ENCODE measurements around the gene TPGS1.

Gene TPGS1

DNA sequence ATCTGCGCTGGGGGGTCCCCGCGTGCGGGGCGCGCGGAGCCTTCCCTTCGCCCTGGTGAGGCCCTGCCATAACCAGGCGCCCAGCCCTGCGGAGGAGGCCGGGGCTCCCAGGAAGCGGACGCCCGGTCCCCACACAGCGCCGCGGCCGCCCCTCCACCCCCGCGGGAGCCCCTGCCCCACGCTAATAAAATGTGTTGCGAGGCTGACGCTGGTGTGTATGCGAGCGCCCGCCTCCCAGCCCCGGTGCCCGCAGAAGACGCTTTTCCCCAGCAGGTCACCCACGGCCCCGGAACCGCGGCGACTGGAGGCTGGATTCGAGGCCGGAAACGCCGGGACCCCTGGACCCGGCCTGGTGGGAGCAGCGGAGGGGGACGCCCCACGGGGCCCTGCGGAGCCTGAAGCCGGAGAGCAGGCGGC, 12.2 kb downstream of the TPGS1 start:
- no peak for DNase-seq (ENCODE audit: low read depth)

DNA sequence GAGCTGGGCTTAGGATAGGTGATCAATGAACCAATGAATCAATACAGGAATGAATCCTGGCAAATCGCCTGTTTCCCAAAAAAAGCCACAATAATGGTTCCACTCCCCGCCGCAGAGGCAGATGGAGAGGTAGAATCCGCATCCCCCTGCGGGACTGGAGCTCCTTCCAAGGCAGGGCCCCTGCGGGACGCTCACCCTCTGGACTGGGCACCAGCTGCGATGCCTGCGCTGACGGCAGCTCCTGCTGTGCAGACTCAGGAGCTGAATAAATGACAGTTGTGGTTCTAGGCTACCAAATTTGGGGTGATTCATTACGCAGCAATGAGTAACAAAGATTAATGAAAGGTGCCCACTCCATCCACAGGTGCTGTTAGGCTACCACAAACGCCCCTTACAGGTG, 15.4 kb downstream of the TPGS1 start:
- no peak for DNase-seq (ENCODE audit: low read depth)

DNA sequence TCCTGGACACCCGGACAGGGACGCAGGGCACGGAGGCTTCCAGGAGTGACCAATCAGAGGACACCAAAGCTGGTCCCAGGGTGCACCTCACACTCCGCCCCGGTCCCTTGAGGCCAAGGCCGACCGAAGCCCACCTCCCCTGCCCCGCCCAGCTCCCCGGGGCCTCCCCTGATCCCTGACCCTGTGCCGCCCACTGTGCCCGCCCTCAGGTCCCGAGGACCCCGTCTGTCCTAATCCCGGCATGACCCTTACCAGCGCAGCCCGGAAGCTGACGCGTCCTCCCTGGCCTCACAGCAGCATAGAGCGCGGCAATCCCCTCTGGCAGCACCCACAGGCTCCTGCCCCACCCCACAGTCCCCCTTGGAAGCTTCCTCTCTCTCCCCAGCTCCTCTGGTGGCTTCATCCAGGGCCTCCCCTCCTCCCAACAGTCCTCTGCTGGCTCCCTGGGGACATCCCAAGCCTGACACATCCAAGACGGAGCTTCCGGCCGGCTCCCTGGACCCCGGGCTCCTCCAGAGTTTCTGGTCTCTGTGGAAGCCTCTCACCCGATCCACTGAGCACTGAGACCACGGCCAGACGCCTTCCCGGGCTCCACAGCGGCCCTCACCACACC, 16.9 kb downstream of the TPGS1 start:
- no peak for DNase-seq (ENCODE audit: low read depth)

DNA sequence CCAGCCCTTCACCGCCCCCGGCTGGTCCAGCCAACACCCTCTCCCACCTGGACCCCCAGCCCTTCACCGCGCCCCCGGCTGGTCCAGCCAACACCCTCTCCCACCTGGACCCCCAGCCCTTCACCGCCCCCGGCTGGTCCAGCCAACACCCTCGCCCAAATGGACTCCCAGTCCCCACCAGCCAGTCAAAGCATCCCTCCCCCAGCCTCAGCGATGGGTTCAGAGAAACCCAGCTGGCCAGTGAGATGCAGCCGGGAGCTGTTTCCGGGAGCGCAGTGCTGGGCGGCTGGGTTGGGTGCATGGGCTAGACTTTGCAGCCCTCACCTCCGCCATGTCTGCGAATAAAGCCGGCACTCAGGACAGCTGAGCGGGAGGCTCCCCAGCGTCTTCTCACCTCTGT, 17.7 kb downstream of the TPGS1 start:
- no peak for DNase-seq (ENCODE audit: low read depth)

DNA sequence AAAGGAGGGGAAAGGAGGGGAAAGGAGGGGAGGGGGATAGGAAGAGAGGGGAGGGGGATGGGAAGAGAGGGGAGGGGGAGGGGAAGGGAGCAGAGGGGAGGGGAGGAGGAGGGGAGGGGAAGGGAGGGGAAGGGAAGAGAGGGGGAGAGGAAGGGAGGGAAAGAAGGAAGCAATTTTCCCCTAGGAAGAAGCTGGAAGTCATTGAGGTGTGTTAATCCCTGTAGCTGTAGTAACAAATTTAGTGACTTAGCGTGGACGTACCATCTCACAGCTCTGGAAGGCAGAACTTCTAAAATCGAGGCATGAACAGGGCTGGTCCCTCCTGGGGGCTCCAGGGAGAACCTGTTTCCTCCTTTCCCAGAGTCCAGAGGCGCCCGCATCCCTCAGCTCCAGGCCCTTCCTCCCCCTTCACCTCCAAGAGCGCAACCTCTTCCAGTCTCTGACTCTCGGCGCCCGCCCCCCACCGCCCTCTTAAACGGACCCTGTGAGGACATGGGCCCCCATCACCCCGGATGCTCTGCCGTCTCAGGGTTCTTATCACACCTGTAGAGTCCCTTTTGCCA, 18.6 kb downstream of the TPGS1 start:
- DNase-seq (ENCODE audit: low read depth): no peak

DNA sequence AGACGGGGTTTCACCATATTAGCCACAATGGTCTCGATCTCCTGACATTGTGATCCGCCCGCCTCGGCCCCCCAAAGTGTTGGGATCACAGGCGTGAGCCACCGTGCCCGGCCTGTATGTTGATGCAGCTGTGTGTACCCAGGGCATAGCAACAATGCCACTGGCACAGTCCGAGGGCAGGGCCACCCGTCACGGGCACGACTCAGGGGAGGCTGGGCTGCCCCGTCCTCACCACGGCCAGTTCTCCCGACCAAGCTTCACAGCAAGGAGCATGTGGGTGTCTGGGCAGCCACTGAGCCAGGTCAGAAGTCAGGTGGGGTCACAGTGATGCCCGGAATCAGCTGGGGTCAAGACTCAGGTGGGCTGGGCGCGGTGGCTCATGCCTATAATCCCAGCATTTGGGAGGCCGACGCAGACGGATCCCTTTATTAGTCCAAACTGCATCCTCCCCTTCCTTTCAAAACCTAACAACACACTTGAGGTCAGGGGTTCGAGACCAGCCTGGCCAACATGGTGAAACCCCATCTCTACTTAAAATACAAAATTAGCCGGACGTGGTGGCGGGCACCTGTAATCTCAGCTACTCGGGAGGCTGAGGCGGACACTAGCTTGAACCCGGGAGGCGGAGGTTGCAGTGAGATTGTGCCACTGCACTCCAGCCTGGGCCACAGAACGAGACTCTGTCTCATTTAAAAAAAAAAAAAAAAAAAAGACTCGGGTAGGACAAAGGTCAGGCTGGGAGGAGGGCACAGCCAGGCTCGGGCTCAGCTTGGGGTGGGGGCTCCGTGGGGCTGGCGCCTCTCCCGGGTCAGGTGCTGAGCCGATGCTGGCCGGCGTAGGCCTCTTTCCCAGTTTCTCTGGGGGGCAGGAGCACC, 23.1 kb downstream of the TPGS1 start:
- no peak for DNase-seq (ENCODE audit: low read depth)

DNA sequence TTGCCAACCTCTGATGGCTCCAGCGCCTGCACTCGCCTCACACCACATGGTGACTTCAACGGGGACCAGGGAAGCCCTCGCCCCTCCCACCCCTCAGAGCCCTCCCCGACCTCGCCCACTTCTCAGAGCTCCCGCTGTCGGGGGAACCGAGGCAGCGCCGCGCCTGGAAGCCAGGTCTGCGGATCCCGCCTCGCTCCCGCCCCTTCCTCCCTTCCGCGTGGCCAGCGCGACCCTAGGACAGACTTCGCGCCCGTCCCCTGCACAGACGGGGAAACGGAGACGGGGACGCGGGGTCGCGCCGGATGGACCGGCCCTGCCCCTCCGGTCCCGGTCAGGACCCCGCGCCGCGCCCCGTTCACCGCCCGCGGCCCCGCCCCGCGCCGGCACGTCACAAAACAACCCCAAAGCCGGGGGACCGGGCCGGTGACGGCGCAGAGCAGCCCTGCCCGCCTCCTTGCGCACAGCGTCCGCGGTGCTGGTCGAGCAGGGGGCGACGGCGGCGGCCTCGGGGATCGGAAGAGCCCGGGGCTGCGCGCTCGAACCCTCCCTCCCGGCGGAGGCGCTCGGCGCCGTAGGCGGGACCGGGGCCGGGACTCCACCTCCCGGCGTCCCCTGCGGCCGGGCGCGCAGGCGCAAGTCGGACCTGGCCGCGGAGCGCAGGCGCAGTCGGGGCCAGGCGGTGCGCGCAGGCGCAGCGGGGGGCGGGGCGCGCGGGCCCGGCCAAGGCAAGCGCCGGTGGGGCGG, 23.9 kb downstream of the TPGS1 start:
- DNase-seq (ENCODE audit: low read depth): no peak

DNA sequence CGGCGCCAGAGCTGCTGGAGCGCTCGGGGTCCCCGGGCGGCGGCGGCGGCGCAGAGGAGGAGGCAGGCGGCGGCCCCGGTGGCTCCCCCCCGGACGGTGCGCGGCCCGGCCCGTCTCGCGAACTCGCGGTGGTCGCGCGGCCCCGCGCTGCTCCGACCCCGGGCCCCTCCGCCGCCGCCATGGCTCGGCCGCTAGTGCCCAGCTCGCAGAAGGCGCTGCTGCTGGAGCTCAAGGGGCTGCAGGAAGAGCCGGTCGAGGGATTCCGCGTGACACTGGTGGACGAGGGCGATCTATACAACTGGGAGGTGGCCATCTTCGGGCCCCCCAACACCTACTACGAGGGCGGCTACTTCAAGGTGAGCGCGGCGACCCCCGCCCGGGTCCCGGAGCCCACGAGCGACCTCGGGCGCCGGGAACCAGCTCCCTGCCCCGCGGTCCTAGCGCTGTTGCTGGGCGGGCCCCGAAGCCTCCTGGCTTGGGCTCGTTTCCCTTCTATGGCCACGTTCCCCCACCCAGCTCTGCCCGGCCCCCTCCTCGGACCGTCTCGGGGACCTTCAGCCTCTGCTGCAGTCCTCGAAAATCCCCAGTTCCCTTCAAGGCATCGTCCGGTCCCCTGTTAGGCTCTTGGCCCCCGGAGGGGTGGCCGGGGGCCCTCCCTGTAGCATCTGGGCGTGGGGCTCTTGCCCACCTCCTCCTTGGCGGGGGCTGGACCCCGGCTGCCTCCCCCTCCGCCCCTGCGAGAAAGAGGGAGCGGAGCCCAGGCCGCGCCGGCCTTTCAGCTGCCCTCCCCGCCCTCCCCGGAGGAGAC, 24.7 kb downstream of the TPGS1 start, which contains the start of gene CDC34:
Gene CDC34 (plus strand): TSS at position 8 of the 808 bp plus-strand sequence. CDS start 172 bp downstream, at position 180.
- DNase-seq (ENCODE audit: low read depth): no peak

DNA sequence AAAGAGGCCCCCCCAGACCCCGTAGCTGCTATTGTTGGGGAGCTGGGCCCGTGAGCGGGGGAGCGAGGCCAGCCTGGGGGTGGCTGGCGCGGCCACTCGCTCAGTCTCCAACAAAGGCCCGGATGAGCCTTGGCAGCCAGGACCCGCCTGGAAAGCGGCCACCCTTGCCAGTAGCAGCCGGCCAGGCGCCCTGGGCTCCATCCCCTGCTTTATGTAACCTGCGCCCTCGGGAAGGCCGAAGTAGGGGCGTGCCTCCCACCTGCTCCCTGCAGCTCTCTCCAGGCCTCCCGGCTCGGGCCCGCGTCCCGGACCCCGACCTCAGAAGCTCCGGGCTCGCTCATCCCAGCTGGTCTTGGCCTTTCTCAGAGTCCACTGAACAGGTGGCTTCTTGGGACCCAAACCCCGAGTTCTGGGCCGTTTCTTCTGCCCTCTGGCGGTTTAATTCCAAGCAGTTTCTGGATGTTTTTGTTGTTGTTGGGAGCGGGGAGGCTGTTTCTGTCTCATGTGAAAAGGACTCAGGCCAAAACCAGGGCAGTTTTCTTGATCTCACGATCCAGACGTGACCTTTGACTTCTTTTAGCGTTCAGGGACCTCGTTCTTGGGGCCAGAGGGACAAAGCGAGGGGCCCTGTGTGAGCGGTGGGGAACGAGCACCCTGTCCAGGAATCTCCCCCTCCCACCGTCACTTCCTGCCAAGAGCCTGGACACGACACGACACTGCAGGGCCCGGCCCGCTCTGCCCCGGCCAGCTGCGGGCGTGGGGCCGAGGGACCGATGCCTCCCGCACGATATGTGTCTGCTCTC, 25.5 kb downstream of the TPGS1 start:
- DNase-seq (ENCODE audit: low read depth): no peak

DNA sequence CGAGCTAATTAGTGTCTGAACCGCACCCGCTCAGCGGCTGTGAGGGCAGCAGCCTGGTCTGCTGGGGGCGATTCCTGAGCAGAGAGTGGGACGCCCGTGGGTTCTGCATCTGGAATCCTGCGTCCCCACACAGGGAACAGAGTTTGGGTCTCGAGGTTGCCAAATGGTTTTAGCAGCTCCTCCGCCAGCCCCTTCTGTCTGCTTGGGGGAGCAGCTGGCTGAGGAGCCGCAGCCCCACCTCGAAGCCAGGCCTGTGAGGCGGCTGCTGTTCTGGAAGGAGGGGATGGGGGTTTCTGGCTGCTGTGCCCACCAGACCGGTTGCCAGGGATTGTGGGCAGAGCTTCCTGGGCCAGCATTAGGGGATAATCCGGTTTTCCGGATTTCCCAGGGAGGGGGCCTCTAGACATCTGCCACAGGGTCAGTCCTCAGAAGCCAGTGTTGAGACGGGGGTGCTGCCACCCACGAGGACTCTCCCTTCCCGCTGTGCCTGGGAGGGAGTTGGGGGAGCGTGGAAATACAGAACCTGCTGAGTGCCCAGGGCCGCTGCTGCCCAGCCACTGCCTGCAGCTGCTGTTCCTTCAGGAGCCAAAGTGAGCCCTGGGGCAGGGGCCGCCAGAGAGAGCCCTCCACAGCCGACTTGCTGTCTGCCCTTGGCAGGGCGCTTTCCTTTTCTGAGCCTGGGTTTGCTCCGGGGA, 26.2 kb downstream of the TPGS1 start:
- no peak for DNase-seq (ENCODE audit: low read depth)

DNA sequence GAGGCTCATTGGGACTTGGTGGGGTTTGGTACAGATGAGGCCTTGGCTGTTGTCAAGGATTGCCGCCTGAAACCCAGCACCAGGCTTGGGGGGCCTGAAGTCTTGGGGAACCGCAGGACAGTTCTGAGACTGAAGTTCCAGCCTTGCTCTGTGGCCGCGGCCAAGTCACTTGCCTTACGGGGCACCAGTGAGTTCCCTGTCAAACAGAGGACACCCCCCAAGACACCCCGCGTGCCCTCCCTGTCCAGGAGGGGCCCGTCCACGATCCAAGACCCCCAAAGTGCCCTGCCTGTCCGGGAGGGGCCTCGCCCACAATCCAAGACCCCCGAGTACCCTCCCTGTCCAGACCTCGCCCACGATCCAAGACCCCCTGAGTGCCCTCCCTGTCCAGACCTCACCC, 26.8 kb downstream of the TPGS1 start:
- DNase-seq (ENCODE audit: low read depth): no peak

DNA sequence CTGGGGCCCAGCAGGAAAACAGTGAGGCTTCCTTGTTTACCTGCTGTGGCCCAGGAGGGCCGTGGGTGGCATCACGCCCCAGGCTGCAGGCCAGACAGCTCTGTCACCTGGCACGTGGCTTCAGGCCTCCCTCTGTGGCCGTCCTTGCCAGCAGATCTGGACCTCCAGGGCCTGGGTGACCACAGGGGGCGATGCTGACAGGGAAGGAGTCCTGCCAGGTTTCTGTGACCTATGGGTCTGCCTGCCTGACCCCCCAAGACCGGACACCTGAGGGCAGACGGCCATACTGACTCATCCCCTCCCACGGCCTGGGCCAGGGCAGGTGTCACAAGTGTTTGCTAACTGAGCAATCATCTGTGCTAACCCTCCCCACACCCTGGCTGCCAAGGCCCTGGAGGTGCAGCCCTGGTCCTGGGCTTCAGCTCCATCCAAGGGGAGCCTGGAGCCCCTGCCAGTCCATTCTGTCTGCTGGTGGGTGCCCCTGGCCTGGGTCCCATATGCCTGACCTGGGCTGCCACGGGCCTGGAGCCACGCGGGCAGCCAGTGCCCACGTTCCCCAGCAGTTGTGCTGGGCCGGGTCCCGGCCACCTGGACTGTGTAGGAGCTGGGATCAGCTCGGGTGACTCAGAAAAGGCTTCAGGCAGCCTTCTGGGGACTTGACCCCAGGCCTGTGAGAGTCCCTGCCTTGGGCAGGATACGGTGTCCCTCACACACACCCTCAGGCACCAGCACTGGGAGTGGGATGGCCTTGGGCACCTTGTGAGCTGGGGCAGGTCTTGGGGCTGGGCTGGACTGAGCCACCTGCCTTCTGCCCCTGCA, 27.9 kb downstream of the TPGS1 start:
- no peak for DNase-seq (ENCODE audit: low read depth)

DNA sequence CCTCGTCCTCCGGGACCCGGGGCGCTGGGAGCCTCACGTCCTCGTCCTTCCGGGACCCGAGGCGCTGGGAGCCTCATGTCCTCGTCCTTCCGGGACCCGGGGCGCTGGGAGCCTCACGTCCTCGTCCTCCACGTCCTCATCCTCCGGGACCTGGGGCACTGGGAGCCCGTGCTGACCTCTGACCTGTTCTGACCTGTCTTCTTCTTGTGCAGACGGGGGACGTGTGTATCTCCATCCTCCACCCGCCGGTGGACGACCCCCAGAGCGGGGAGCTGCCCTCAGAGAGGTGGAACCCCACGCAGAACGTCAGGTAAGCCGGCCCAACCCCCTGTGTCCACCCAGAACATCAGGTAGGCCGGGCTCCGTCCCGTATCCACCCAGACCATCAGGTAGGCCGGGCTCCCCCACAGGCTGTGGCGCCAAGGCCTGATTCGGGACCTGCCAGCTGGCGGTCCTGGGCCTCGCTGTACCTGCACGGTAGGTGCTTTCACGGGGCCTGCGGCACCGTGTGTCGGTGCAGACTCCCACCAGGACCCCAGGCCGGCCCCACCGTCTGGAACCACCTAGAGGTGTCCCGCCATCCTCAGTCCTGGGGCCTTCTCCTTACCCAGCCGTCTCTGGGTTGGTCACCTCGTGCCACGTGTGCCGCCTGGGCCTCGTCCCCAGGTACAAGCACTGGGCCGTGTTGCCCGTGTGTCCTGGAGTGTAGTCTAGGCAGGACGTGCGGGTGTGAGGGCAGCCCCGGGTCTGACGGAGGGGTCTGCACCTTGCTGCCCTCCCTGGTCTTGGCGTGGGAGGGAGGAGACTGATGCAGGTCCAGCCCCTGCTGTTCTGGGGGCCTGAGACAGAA, 29.0 kb downstream of the TPGS1 start:
- DNase-seq (ENCODE audit: low read depth): no peak

DNA sequence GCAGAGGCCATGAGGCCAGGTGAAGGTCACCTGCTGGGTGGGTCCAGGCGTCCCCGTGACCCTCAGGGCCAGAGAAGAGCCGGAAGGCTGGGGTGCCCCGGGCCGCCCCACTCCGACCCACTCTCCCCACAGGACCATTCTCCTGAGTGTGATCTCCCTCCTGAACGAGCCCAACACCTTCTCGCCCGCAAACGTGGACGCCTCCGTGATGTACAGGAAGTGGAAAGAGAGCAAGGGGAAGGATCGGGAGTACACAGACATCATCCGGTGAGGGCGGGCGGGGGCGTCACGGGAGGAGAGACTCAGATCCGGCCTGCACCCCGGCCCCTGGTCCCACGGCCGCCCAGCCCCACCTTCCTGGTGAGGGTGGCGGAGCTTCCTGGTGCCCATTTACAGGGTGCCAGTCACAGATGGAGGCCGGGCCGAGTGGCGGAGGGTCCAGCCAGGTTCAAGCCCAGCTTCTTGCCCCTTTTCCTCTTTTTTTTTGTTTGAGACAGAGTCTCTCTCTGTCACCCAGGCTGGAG, 29.6 kb downstream of the TPGS1 start:
- DNase-seq (ENCODE audit: low read depth): no peak

DNA sequence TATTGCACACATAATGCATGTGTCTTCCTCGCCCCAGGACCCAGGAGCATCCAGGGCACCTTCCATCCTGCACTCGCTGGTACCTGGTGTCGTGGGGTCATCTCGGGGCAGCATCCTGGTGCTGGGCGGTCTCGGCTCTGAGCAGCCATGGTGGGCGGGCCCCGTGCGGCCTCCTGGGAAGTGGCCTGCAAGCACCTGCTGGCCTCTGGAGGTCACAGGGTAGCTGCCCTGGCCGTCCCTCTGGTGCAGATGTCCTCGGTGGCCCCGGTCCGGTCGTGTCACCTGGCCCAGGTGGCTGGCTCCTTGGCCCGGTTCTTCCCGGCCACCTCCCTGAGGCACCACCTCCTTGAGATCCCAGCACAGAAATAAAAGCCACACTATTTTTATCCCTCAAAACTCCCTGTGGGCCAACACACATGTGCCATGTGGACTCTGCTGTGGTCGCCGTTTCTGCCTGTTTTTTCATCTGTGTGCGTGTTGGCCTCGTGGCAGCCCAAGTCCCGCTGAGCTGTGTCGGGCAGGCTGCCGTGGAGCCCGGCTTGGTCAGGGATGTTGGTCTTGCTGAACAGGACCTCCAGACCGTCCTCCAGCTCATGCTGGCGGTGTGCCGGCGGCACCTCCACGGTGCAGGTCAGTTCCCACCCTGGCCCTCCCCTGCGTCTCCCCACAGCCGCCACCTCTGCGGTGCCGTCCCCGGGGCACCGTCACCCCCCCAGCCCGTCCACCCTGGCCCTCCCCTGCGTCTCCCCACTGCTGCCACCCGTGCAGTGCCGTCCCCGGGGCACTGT, 31.5 kb downstream of the TPGS1 start:
- no peak for DNase-seq (ENCODE audit: low read depth)

DNA sequence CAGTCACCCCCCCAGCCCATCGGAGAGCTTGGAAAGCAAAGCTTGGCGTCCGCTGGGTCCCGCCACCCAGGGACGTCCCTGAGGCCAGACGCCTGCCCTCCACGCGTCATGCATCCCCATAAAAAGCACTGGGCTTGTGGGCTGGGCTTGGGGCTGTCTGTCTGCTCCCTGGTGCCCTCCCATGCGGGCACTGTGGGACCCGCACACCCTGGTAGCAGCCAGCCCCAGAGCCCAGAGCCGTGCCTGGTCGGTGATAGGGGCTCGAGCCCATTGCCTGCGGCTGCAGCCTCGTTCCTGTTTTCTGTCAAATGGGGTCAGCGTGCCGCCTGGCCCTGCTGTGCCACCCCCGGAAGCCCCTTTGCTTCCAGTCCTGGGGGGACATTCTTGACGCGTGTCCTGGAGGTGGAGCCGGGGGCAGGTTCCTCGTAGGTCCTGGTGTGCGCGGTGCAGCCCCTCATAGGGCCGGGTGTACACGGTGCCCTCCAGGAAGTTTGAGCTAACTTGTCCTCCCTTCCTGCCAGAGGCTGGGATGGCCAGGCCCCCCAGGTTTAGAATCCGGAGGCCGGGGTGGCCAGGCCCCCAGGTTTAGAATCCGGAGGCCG, 32.2 kb downstream of the TPGS1 start:
- DNase-seq (ENCODE audit: low read depth): no peak
